ENCODE results near the gene CUL4A.

- TF ChIP-seq, protein P1, sequence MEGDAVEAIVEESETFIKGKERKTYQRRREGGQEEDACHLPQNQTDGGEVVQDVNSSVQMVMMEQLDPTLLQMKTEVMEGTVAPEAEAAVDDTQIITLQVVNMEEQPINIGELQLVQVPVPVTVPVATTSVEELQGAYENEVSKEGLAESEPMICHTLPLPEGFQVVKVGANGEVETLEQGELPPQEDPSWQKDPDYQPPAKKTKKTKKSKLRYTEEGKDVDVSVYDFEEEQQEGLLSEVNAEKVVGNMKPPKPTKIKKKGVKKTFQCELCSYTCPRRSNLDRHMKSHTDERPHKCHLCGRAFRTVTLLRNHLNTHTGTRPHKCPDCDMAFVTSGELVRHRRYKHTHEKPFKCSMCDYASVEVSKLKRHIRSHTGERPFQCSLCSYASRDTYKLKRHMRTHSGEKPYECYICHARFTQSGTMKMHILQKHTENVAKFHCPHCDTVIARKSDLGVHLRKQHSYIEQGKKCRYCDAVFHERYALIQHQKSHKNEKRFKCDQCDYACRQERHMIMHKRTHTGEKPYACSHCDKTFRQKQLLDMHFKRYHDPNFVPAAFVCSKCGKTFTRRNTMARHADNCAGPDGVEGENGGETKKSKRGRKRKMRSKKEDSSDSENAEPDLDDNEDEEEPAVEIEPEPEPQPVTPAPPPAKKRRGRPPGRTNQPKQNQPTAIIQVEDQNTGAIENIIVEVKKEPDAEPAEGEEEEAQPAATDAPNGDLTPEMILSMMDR (IDR thresholded peaks at IDR 0.05 in 8 of 11, conservative IDR thresholded peaks at IDR 0.05 in 3 of 11): no peak
- TF ChIP-seq POLR2A (IDR thresholded peaks at IDR 0.05): no peak
Measured at GRCh38 chr13:113160983-113161382, 48.4 kb upstream of the CUL4A start.
